ENCODE measurements around the gene NALCN.

NALCN gene

GRCh38 chr13:101211261-101211660 lies 205.0 kb downstream of the NALCN start:
- Histone ChIP-seq H3K4me3 (replicated peaks; ENCODE audit: low read depth, low read length) (no peak overlapping the region), H3K36me3 (ENCODE audit: control insufficient read depth, insufficient read depth, low read length) (no peaks in the 10 kb centered on the region), H3K27me3 (replicated peaks; ENCODE audit: control insufficient read depth, insufficient read depth, low read length) (no peaks in the 10 kb centered on the region)
- no peak for DNase-seq (ENCODE audit: extremely low read depth, insufficient read length)
- TF ChIP-seq, protein P1, sequence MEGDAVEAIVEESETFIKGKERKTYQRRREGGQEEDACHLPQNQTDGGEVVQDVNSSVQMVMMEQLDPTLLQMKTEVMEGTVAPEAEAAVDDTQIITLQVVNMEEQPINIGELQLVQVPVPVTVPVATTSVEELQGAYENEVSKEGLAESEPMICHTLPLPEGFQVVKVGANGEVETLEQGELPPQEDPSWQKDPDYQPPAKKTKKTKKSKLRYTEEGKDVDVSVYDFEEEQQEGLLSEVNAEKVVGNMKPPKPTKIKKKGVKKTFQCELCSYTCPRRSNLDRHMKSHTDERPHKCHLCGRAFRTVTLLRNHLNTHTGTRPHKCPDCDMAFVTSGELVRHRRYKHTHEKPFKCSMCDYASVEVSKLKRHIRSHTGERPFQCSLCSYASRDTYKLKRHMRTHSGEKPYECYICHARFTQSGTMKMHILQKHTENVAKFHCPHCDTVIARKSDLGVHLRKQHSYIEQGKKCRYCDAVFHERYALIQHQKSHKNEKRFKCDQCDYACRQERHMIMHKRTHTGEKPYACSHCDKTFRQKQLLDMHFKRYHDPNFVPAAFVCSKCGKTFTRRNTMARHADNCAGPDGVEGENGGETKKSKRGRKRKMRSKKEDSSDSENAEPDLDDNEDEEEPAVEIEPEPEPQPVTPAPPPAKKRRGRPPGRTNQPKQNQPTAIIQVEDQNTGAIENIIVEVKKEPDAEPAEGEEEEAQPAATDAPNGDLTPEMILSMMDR (IDR thresholded peaks at IDR 0.05; ENCODE audit: insufficient read depth, low read length, poor library complexity, severe bottlenecking): no peak

- H3K36me3 ChIP-seq (ENCODE audit: control insufficient read depth, insufficient read depth, low read length): no peaks in the 10 kb centered on the region
- no peak overlapping the region for H3K4me3 ChIP-seq (replicated peaks; ENCODE audit: low read depth, low read length)
- no peak for DNase-seq (ENCODE audit: extremely low read depth, insufficient read length)
- TF ChIP-seq, protein P1 (IDR thresholded peaks at IDR 0.05; ENCODE audit: insufficient read depth, low read length, poor library complexity, severe bottlenecking): no peak
- no peaks in the 10 kb centered on the region for H3K27me3 ChIP-seq (replicated peaks; ENCODE audit: control insufficient read depth, insufficient read depth, low read length)
Measured at GRCh38 chr13:101210774-101211173, 205.5 kb downstream of the NALCN start.

- TF ChIP-seq, protein P1 (IDR thresholded peaks at IDR 0.05; ENCODE audit: insufficient read depth, low read length, poor library complexity, severe bottlenecking): no peak
- H3K27me3 ChIP-seq (replicated peaks; ENCODE audit: control insufficient read depth, insufficient read depth, low read length): no peaks in the 10 kb centered on the region
- DNase-seq (ENCODE audit: extremely low read depth, insufficient read length): no peak
- H3K36me3 ChIP-seq (ENCODE audit: control insufficient read depth, insufficient read depth, low read length): no peaks in the 10 kb centered on the region
- H3K4me3 ChIP-seq (replicated peaks; ENCODE audit: low read depth, low read length): no peak overlapping the region
Measured at GRCh38 chr13:101209206-101209893, 207.0 kb downstream of the NALCN start.

DNA sequence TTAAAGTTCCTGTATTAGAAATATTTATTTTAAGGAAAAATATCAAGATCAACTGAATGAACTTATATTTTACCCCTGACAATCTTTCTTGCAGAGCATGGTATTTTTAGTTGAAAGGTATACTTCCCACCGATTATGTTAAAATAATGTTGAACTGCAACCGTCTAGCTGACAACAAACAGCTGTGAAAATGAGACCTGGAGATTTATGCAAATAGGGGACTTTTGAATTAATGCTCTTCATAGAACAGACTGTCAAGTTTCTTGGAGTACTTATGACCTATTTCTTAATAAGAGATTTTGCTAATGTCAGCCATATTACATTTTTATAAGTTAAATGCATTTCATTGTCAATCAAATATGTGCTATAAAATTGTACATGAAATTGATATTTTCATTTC lies 210.9 kb downstream of the NALCN start:
- Histone ChIP-seq H3K4me3 (replicated peaks; ENCODE audit: low read depth, low read length) (no peak overlapping the region), H3K36me3 (ENCODE audit: control insufficient read depth, insufficient read depth, low read length) (no peaks in the 10 kb centered on the region), H3K27me3 (replicated peaks; ENCODE audit: control insufficient read depth, insufficient read depth, low read length) (no peaks in the 10 kb centered on the region)
- TF ChIP-seq, protein P1 (IDR thresholded peaks at IDR 0.05; ENCODE audit: insufficient read depth, low read length, poor library complexity, severe bottlenecking): no peak
- no peak for DNase-seq (ENCODE audit: extremely low read depth, insufficient read length)

- TF ChIP-seq, protein P1 (IDR thresholded peaks at IDR 0.05; ENCODE audit: insufficient read depth, low read length, poor library complexity, severe bottlenecking): no peak
- DNase-seq (ENCODE audit: extremely low read depth, insufficient read length): no peak
- no peaks in the 10 kb centered on the region for H3K27me3 ChIP-seq (replicated peaks; ENCODE audit: control insufficient read depth, insufficient read depth, low read length)
- no peak overlapping the region for H3K4me3 ChIP-seq (replicated peaks; ENCODE audit: low read depth, low read length)
- no peaks in the 10 kb centered on the region for H3K36me3 ChIP-seq (ENCODE audit: control insufficient read depth, insufficient read depth, low read length)
Measured at GRCh38 chr13:101204270-101205020, 211.9 kb downstream of the NALCN start.
